Ectodermal cell (in vitro differentiated cells): ENCODE measurements around the gene PLCB3.

Experiments
- H3K27ac ChIP-seq: 2 replicates; pipeline ENCODE4 v1.7.0; 2013; ENCODE audit warnings: mild to moderate bottlenecking, low read depth, low read length; ENCODE audit not compliant: insufficient read depth, poor library complexity, severe bottlenecking
- H3K27me3 ChIP-seq: 2 replicates; pipeline ENCODE4 v1.7.0; 2013; ENCODE audit warnings: mild to moderate bottlenecking, low read length; ENCODE audit not compliant: insufficient read depth, control insufficient read depth, poor library complexity, severe bottlenecking
- H3K36me3 ChIP-seq: one replicate; pipeline ENCODE4 v1.7.0; 2013; ENCODE audit warnings: low read length; ENCODE audit not compliant: control insufficient read depth, insufficient read depth
- H3K4me1 ChIP-seq: one replicate; pipeline ENCODE4 v1.7.0; 2013; ENCODE audit warnings: low read length; ENCODE audit not compliant: control insufficient read depth, insufficient read depth
- H3K4me3 ChIP-seq: 2 replicates; pipeline ENCODE4 v1.7.0; 2013; ENCODE audit warnings: low read depth, low read length, control low read depth; ENCODE audit not compliant: insufficient read depth
- H3K9me3 ChIP-seq: 2 replicates; pipeline ENCODE4 v1.7.0; 2013; ENCODE audit warnings: mild to moderate bottlenecking, low read length, moderate library complexity; ENCODE audit not compliant: control insufficient read depth
- WGBS, 2 experiments: methylation state at CpG; one replicate each; pipeline ENCODE4 v1.1.7; 2013; ENCODE audit warnings: missing lambda C conversion rate in 2 of 2; 5-methylcytosine and 5-hydroxymethylcytosine counted together

Gene PLCB3

GRCh38 chr11:64297699-64298358, 46.5 kb downstream of the PLCB3 start:
- Histone ChIP-seq H3K27me3 (peaks cover 95% of the 10 kb centered on the region), H3K4me1 (peaks cover 14% of the 10 kb centered on the region), H3K27ac (no peak overlapping the region), H3K4me3 (no peak overlapping the region), H3K9me3 (no peaks in the 10 kb centered on the region), H3K36me3 (no peaks in the 10 kb centered on the region)
- 77 to 83% methylated on average over 18 of the region's 18 CpGs for WGBS, 2 experiments

- Histone ChIP-seq H3K4me3 (peak overlapping the region; percentile 20), H3K27ac (no peak overlapping the region), H3K4me1 (peaks cover 14% of the 10 kb centered on the region), H3K27me3 (peaks cover 93% of the 10 kb centered on the region), H3K9me3 (no peaks in the 10 kb centered on the region), H3K36me3 (no peaks in the 10 kb centered on the region)
- 7 to 8% methylated on average over 59 of the region's 60 CpGs for WGBS, 2 experiments
These were observed 47.9 kb downstream of the PLCB3 start for GRCh38 chr11:64298966-64299846.

GRCh38 chr11:64299847-64300648, 48.7 kb downstream of the PLCB3 start, which contains the start of gene CATSPERZ:
Gene CATSPERZ (plus strand): TSS chr11:64300358. CDS start chr11:64300411, 53 bp downstream.
- H3K36me3 ChIP-seq: no peaks in the 10 kb centered on the region
- H3K9me3 ChIP-seq: no peaks in the 10 kb centered on the region
- H3K27me3 ChIP-seq: peaks cover 85% of the 10 kb centered on the region
- peak within 1 kb of the TSS; percentile 20 for H3K4me3 ChIP-seq
- 13% methylated on average over 54 of the region's 54 CpGs for WGBS, 2 experiments
- H3K27ac ChIP-seq: peak within 1 kb of the TSS; percentile 58
- H3K4me1 ChIP-seq: peaks cover 14% of the 10 kb centered on the region

GRCh38 chr11:64303109-64304031, 52.0 kb downstream of the PLCB3 start:
- Histone ChIP-seq H3K4me1 (peaks cover 22% of the 10 kb centered on the region), H3K27me3 (peaks cover 52% of the 10 kb centered on the region), H3K36me3 (no peaks in the 10 kb centered on the region), H3K4me3 (no peak overlapping the region), H3K9me3 (no peaks in the 10 kb centered on the region), H3K27ac (no peak overlapping the region)
- WGBS, 2 experiments: 91 to 93% methylated on average over 13 of the region's 13 CpGs

GRCh38 chr11:64304032-64304315, 52.6 kb downstream of the PLCB3 start:
- 50 to 55% methylated on average over 5 of the region's 5 CpGs for WGBS, 2 experiments
- Histone ChIP-seq H3K36me3 (no peaks in the 10 kb centered on the region), H3K27me3 (peaks cover 46% of the 10 kb centered on the region), H3K4me3 (no peak overlapping the region), H3K4me1 (peaks cover 22% of the 10 kb centered on the region), H3K27ac (no peak overlapping the region), H3K9me3 (no peaks in the 10 kb centered on the region)

GRCh38 chr11:64304316-64305072, 53.2 kb downstream of the PLCB3 start:
- Histone ChIP-seq H3K27ac (peak overlapping the region; percentile 78), H3K4me1 (peaks cover 18% of the 10 kb centered on the region), H3K36me3 (no peaks in the 10 kb centered on the region), H3K4me3 (peak overlapping the region; percentile 51), H3K27me3 (peaks cover 41% of the 10 kb centered on the region), H3K9me3 (no peaks in the 10 kb centered on the region)
- 1% methylated on average over 46 of the region's 46 CpGs for WGBS, 2 experiments

GRCh38 chr11:64305075-64305690, 53.9 kb downstream of the PLCB3 start, which contains the start of gene ESRRA:
Gene ESRRA (plus strand): TSS chr11:64305524. CDS start chr11:64307180, 1,656 bp downstream.
- Histone ChIP-seq H3K4me3 (peak within 1 kb of the TSS; percentile 66), H3K9me3 (no peaks in the 10 kb centered on the region), H3K27ac (peak within 1 kb of the TSS; percentile 78), H3K36me3 (no peaks in the 10 kb centered on the region), H3K4me1 (peaks cover 13% of the 10 kb centered on the region), H3K27me3 (peaks cover 34% of the 10 kb centered on the region)
- WGBS, 2 experiments: 0% methylated on average over 81 of the region's 81 CpGs

- Histone ChIP-seq H3K4me1 (peaks cover 8% of the 10 kb centered on the region), H3K27me3 (peaks cover 26% of the 10 kb centered on the region), H3K27ac (no peak overlapping the region), H3K36me3 (no peaks in the 10 kb centered on the region), H3K9me3 (no peaks in the 10 kb centered on the region), H3K4me3 (peak overlapping the region; percentile 66)
- WGBS, 2 experiments: 0 to 1% methylated on average over 71 of the region's 71 CpGs
These were observed 54.6 kb downstream of the PLCB3 start for GRCh38 chr11:64305691-64306562.
